GM12874 (cell line): ENCODE data around the gene CCDC149.

Source experiments
- TF ChIP-seq, protein P1 (sequence below): IDR thresholded peaks from 2 replicates; pipeline ENCODE4 v1.5.1; 2011; ENCODE audit warnings: low read depth, mild to moderate bottlenecking, control low read depth, low read length, moderate library complexity; ENCODE audit not compliant: insufficient read depth

The CCDC149 gene

DNA sequence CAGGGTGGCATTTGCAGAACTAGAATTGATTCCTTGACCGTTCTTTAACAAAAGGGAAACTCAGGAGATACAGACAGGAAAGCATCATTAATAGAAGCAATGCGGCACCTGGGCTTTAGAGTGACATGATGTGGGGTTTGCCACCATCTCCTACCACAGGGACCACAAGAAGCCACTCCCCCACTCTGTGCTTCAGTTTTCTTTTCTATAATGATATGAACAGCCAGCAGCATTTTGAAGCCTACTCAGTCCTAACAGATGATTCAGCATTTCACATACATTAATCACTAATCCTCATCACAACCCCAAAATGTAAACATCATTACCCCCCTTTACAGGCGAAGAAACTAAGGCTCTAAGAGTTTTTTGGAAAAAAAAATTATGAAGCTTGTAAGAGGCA is 22.9 kb downstream of the CCDC149 start:
- TF ChIP-seq, protein P1, sequence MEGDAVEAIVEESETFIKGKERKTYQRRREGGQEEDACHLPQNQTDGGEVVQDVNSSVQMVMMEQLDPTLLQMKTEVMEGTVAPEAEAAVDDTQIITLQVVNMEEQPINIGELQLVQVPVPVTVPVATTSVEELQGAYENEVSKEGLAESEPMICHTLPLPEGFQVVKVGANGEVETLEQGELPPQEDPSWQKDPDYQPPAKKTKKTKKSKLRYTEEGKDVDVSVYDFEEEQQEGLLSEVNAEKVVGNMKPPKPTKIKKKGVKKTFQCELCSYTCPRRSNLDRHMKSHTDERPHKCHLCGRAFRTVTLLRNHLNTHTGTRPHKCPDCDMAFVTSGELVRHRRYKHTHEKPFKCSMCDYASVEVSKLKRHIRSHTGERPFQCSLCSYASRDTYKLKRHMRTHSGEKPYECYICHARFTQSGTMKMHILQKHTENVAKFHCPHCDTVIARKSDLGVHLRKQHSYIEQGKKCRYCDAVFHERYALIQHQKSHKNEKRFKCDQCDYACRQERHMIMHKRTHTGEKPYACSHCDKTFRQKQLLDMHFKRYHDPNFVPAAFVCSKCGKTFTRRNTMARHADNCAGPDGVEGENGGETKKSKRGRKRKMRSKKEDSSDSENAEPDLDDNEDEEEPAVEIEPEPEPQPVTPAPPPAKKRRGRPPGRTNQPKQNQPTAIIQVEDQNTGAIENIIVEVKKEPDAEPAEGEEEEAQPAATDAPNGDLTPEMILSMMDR, result no peak

- TF ChIP-seq, protein P1, result no peak
Measured at GRCh38 chr4:24888475-24889344, 24.1 kb downstream of the CCDC149 start.

- TF ChIP-seq, protein P1, result no peak
Measured at GRCh38 chr4:24887881-24888430, 24.9 kb downstream of the CCDC149 start.

GRCh38 chr4:24886596-24886995 is 26.2 kb downstream of the CCDC149 start:
- TF ChIP-seq, protein P1, result no peak

DNA sequence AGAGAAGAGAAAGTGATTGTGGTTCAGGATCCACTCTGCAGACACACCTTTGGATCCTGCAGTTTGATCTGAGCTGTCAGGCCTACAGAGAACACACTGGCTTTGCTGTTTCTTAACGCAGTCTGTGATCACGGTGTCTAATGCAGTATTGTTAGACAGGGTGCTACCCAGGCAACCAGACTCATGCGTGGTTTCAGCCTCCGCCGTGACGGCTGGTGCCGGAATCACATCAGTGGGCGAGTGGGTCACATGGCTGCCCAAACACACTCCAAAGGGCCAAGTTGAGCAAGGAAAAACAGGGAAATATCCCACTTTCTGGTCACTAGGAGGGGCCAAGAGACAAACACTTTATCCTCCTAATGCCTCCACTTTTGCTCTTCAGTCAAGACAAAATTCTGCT is 27.5 kb downstream of the CCDC149 start:
- TF ChIP-seq, protein P1, result no peak

GRCh38 chr4:24884902-24885301 is 27.9 kb downstream of the CCDC149 start:
- TF ChIP-seq, protein P1, result no peak

DNA sequence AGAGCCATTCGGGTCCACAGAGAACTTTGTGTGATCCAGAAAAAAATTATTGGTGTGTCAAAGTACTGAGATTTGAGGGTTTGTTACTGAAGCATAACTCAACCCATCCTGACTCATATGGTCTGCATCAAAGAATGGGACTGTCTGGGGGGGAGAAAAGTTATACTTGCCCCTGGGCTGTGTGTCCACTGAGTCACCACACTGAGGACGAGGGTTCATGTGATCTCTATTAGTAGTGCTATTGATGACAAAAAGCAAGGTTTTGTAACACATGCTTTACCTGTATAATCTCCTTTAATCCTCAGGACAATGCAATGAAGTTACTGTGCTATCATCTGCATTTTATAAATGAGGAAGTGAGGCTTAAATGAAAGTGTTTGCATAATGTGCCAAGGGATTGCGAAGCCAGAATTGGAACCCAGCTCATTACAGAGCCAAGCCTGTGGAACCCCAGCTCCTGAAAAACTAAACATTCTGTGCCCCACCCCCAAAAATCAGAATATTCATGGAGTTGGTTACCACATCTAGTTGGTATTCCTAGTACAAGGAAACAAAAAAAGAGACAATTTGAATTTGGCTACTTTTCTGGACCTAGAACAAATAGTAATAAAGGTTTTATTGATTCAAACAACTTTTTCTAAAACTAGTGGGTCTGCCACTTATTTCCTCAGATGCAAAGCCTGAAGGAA is 31.2 kb downstream of the CCDC149 start:
- TF ChIP-seq, protein P1, result no peak
